OCI-LY7 (cell line): ENCODE results near the gene ABCF3. TPM values are rescaled to one million over a fixed set of nuclear protein-coding genes. Genes with fewer than 3 reads are reported as not detected.

Experiments used
- Bru-seq: library from RNA; stranded (reverse); fragments of 400-500 nt; gene quantifications from one replicate; lab custom pipeline; 2021; lab: Mats Ljungman, UMichigan
- BruChase-seq, 2 experiments: library from RNA; stranded (reverse); fragments of 400-500 nt; gene quantifications; one replicate each; lab custom pipeline; 2021; lab: Mats Ljungman, UMichigan
- BruUV-seq: library from RNA; stranded (reverse); fragments of 400-500 nt; replicated peaks from 2 replicates; lab custom pipeline; 2021; lab: Mats Ljungman, UMichigan
- CTCF ChIA-PET: fragments of 300-600 bp; sonication (Branson Sonifier 250); formaldehyde crosslinking; loops from one replicate; lab custom pipeline; 2022; ENCODE audit warnings: antibody characterized with exemption; ENCODE audit not compliant: unreplicated experiment; lab: Charles Lee
- POLR2A ChIA-PET: fragments of 300-600 bp; sonication (Branson Sonifier 250); formaldehyde crosslinking; loops from one replicate; lab custom pipeline; 2022; ENCODE audit warnings: antibody characterized with exemption; lab: Charles Lee
- DNase-seq: peaks from one replicate; pipeline ENCODE4 v3.0.0-alpha.2; 2015; ENCODE audit warnings: low spot score
- H2AFZ ChIP-seq: fragments of 200-600 bp; sonication (generic), shearing (Covaris generic); 2 replicates; pipeline ENCODE4 v1.6.1; 2014; ENCODE audit warnings: mild to moderate bottlenecking, antibody characterized with exemption, low read length, moderate library complexity
- H3K27ac ChIP-seq: fragments of 200-600 bp; sonication (generic); 2 replicates; pipeline ENCODE4 v1.5.1; 2014; ENCODE audit warnings: mixed run types, low read depth, mild to moderate bottlenecking, moderate library complexity, low read length, inconsistent platforms; ENCODE audit not compliant: poor library complexity, severe bottlenecking
- H3K36me3 ChIP-seq: fragments of 200-600 bp; sonication (generic); 2 replicates; pipeline ENCODE4 v1.6.1; 2014; ENCODE audit warnings: mild to moderate bottlenecking, antibody characterized with exemption, low read length, moderate library complexity, mixed read lengths; ENCODE audit not compliant: insufficient read depth
- H3K4me1 ChIP-seq: fragments of 200-600 bp; sonication (generic); 2 replicates; pipeline ENCODE4 v1.5.1; 2014; ENCODE audit warnings: mild to moderate bottlenecking, low read length; ENCODE audit not compliant: insufficient read depth, poor library complexity, severe bottlenecking
- H3K4me2 ChIP-seq: fragments of 200-600 bp; sonication (generic); 2 replicates; pipeline ENCODE4 v1.6.1; 2014; ENCODE audit warnings: mild to moderate bottlenecking, low read length
- H3K4me3 ChIP-seq: fragments of 200-600 bp; sonication (generic); 2 replicates; pipeline ENCODE4 v1.5.1; 2014; ENCODE audit warnings: mild to moderate bottlenecking, low read depth, low read length; ENCODE audit not compliant: poor library complexity, severe bottlenecking
- H3K79me2 ChIP-seq: fragments of 200-600 bp; sonication (generic); 2 replicates; pipeline ENCODE4 v1.6.1; 2016; ENCODE audit warnings: low read depth, mild to moderate bottlenecking, low read length, moderate library complexity, mixed read lengths; ENCODE audit not compliant: insufficient read depth
- H3K9me2 ChIP-seq: fragments of 200-600 bp; sonication (generic); 2 replicates; pipeline ENCODE4 v1.6.1; 2016; ENCODE audit warnings: mild to moderate bottlenecking, low read length, mixed read lengths; ENCODE audit not compliant: insufficient read depth
- H3K9me3 ChIP-seq: fragments of 200-600 bp; sonication (generic); 2 replicates; pipeline ENCODE4 v1.6.1; 2014; ENCODE audit warnings: mild to moderate bottlenecking, mixed run types, low read length, mixed read lengths
- H4K20me1 ChIP-seq: fragments of 200-600 bp; sonication (generic); 2 replicates; pipeline ENCODE4 v1.6.1; 2014; ENCODE audit warnings: mild to moderate bottlenecking, antibody characterized with exemption, low read length, moderate library complexity, mixed read lengths; ENCODE audit not compliant: insufficient read depth
- EZH2phosphoT487 ChIP-seq: fragments of 200-600 bp; sonication (generic); IDR thresholded peaks from 2 replicates; pipeline ENCODE4 v1.6.1; 2018; ENCODE audit warnings: low read depth, borderline replicate concordance, mild to moderate bottlenecking, mixed run types, antibody characterized with exemption, low read length, moderate library complexity, mixed read lengths
- intact Hi-C: fragments of 100-400 bp; cut with micrococcal nuclease; formaldehyde crosslinking; loops from one replicate; pipeline ENCODE4 v1.10.0; 2022; ENCODE audit not compliant: unreplicated experiment
- long read RNA-seq: library from polyadenylated mRNA; stranded (forward); transcript quantifications from one replicate; pipeline ENCODE4 v2.0.0, GENCODE V29; 2022
- total RNA-seq, 2 experiments: library from RNA; depleted of rRNA in 1 of 2; stranded (reverse); fragments of >200 nt in 1 of 2; shearing (Covaris generic) in 1 of 2; gene quantifications; 2 replicates each; pipeline ENCODE4 v1.2.3, GENCODE V29; 2014 to 2022
- TF ChIP-seq, protein P1 (sequence below): fragments of 200-600 bp; sonication (generic); conservative IDR thresholded peaks from 2 replicates; pipeline ENCODE4 v1.5.1; 2014; ENCODE audit warnings: mild to moderate bottlenecking, antibody characterized with exemption, low read length, moderate library complexity, mixed read lengths

ABCF3 gene
- total RNA-seq (2014; rRNA removed; shearing (Covaris generic)) (38.9 and 51.6 TPM in 2 replicates), total RNA-seq (2022) (59.0 and 67.1 TPM in 2 replicates), Bru-seq, nascent RNA (percentile 63 among the genes with signal in this experiment), BruChase-seq, experiment 1, labeled RNA remaining after a 6-hour chase (percentile 73 among the genes with signal in this experiment), BruChase-seq, experiment 2, labeled RNA remaining after a 2-hour chase (percentile 81 among the genes with signal in this experiment)
- long read RNA-seq, transcript ABCF3-203 (21 exons, 2,624 nt) = major isoform, 51 of 75 reads
- long read RNA-seq, partial matches to known transcripts = 4 of 75 reads
- long read RNA-seq, other reads (novel, unspliced or antisense) = 20 of 75 reads

DNA sequence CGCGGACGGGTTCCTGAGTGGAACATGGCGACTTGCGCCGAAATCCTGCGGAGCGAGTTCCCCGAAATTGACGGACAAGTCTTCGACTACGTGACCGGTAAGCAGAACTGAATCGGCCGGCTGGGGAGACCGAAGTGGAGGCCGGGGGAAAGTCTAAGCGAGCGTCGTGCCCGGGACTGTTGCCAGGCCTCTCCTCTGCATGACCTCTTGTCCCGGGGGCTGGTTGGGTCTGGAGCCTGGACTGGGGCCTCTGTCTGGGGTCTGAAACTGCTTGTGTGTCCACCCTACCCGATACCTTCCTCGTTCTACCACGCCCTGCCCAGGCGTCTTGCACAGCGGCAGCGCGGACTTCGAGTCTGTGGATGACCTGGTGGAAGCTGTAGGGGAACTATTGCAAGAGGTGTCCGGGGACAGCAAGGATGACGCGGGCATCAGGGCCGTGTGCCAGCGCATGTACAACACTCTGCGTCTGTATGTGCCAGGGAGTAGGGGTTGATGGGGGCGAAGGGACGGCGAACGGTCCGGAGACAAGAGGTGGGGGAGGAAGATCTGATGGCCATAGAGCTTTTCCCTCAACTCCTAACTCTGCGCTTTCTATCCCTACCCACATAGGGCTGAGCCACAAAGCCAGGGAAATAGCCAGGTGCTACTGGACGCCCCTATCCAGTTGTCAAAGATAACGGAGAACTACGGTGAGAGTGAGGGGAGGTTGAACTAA, at the start of gene ABCF3:
ABCF3 (plus strand) TSS at position 16 of the 718 bp plus-strand sequence; CDS start at position 25, 9 bp downstream.
- no TSS peak for BruUV-seq

GRCh38 chr3:184140436-184140835, 45.6 kb upstream of the ABCF3 start:
- Histone ChIP-seq H4K20me1 (no peaks in the 10 kb centered on the region), H3K79me2 (peaks cover 32% of the 10 kb centered on the region), H3K27ac (no peak overlapping the region), H3K36me3 (peaks cover 80% of the 10 kb centered on the region), H3K4me1 (peaks cover 21% of the 10 kb centered on the region), H3K9me2 (no peaks in the 10 kb centered on the region), H3K4me3 (no peak overlapping the region), H3K9me3 (no peaks in the 10 kb centered on the region), H2AFZ (no peak overlapping the region), H3K4me2 (no peak overlapping the region)
- ChIA-PET POLR2A (no interaction called here), CTCF (no interaction called here)
- intact Hi-C loops = no loop called here
- TF ChIP-seq, protein P1, sequence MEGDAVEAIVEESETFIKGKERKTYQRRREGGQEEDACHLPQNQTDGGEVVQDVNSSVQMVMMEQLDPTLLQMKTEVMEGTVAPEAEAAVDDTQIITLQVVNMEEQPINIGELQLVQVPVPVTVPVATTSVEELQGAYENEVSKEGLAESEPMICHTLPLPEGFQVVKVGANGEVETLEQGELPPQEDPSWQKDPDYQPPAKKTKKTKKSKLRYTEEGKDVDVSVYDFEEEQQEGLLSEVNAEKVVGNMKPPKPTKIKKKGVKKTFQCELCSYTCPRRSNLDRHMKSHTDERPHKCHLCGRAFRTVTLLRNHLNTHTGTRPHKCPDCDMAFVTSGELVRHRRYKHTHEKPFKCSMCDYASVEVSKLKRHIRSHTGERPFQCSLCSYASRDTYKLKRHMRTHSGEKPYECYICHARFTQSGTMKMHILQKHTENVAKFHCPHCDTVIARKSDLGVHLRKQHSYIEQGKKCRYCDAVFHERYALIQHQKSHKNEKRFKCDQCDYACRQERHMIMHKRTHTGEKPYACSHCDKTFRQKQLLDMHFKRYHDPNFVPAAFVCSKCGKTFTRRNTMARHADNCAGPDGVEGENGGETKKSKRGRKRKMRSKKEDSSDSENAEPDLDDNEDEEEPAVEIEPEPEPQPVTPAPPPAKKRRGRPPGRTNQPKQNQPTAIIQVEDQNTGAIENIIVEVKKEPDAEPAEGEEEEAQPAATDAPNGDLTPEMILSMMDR = no peak
- no peak for TF ChIP-seq EZH2phosphoT487
- no peak for DNase-seq
- BruUV-seq = no TSS peak

More for the DNA sequence above, at the start of gene ABCF3:
- Histone ChIP-seq H3K36me3 (peaks cover 73% of the 10 kb centered on the region), H4K20me1 (peaks cover 7% of the 10 kb centered on the region; the same call in 1 of the 2 replicates), H3K4me2 (peak within 1 kb of the TSS; percentile 88), H3K9me2 (no peaks in the 10 kb centered on the region), H3K9me3 (no peaks in the 10 kb centered on the region), H2AFZ (peak within 1 kb of the TSS; percentile 75), H3K4me1 (peaks cover 16% of the 10 kb centered on the region), H3K79me2 (peaks cover 23% of the 10 kb centered on the region), H3K27ac (peak within 1 kb of the TSS; percentile 43), H3K4me3 (peak within 1 kb of the TSS; percentile 97)
- DNase-seq = peak; percentile 28
- ChIA-PET POLR2A (interaction anchor here (0.6 to 2.5 kb wide), 10 partner anchors 8 to 113 kb away, joined by 3 to 20 read pairs (median 4); partner anchors contain the start of gene DVL3), CTCF (interaction anchor here (0.6 kb wide), 1 partner anchor 77 kb away, joined by 5 read pairs; no protein-coding TSS in a partner anchor)
- intact Hi-C loops = loop anchor here (2.0 to 5.0 kb wide), 2 partner anchors 52 to 61 kb away; partner anchors contain the start of genes ALG3, EEF1AKMT4 and EIF2B5
- TF ChIP-seq EZH2phosphoT487 = no peak
- TF ChIP-seq, protein P1 = no peak
